ENCODE data around the gene GNLY.

The GNLY gene

GRCh38 chr2:85744741-85745601, 50.8 kb downstream of the GNLY start:
- no peak for DNase-seq (ENCODE audit: low read depth)

GRCh38 chr2:85745619-85746018, 51.5 kb downstream of the GNLY start:
- DNase-seq (ENCODE audit: low read depth), result no peak

- DNase-seq (ENCODE audit: low read depth), result no peak
These were observed 52.3 kb downstream of the GNLY start for GRCh38 chr2:85746321-85747004.

- DNase-seq (ENCODE audit: low read depth), result no peak
These were observed 53.3 kb downstream of the GNLY start for GRCh38 chr2:85747441-85747840.

GRCh38 chr2:85748039-85748734, 54.0 kb downstream of the GNLY start:
- DNase-seq (ENCODE audit: low read depth), result no peak
